Measurements from ENCODE around the gene SCYGR1.

The SCYGR1 gene

GRCh38 chr2:227363756-227364155 lies 24.0 kb downstream of the SCYGR1 start:
- H3K9ac ChIP-seq, result no peak overlapping the region
- no peak overlapping the region for H3K4me3 ChIP-seq
- no peaks in the 10 kb centered on the region for H4K20me1 ChIP-seq
- no peak for TF ChIP-seq Cebpa-rat (IDR thresholded peaks at IDR 0.05)
- no peak overlapping the region for H3K27ac ChIP-seq
- no peaks in the 10 kb centered on the region for H3K27me3 ChIP-seq
- H3K4me1 ChIP-seq, result peaks cover 15% of the 10 kb centered on the region
- H3K9me3 ChIP-seq, result no peaks in the 10 kb centered on the region
- H3K36me3 ChIP-seq, result peaks cover 23% of the 10 kb centered on the region
- H3K4me2 ChIP-seq, result peak overlapping the region; percentile 47; the same call in 1 of the 2 replicates

GRCh38 chr2:227360351-227360750 lies 27.4 kb downstream of the SCYGR1 start:
- no peak overlapping the region for H3K4me3 ChIP-seq
- peaks cover 57% of the 10 kb centered on the region for H3K36me3 ChIP-seq
- H4K20me1 ChIP-seq, result no peaks in the 10 kb centered on the region
- TF ChIP-seq Cebpa-rat (IDR thresholded peaks at IDR 0.05), result no peak
- no peaks in the 10 kb centered on the region for H3K9me3 ChIP-seq
- H3K27ac ChIP-seq, result no peak overlapping the region
- H3K4me2 ChIP-seq, result no peak overlapping the region
- H3K27me3 ChIP-seq, result no peaks in the 10 kb centered on the region
- no peak overlapping the region for H3K9ac ChIP-seq
- peaks cover 15% of the 10 kb centered on the region for H3K4me1 ChIP-seq

- TF ChIP-seq Cebpa-rat (IDR thresholded peaks at IDR 0.05), result no peak
Measured at GRCh38 chr2:227351639-227352038, 36.1 kb downstream of the SCYGR1 start.

GRCh38 chr2:227349989-227350612 lies 37.6 kb downstream of the SCYGR1 start:
- H3K27me3 ChIP-seq, result no peaks in the 10 kb centered on the region
- H4K20me1 ChIP-seq, result no peaks in the 10 kb centered on the region
- no peaks in the 10 kb centered on the region for H3K9me3 ChIP-seq
- H3K4me1 ChIP-seq, result no peaks in the 10 kb centered on the region
- H3K27ac ChIP-seq, result no peak overlapping the region
- TF ChIP-seq Cebpa-rat (IDR thresholded peaks at IDR 0.05), result no peak
- no peak overlapping the region for H3K4me2 ChIP-seq
- no peak overlapping the region for H3K9ac ChIP-seq
- H3K36me3 ChIP-seq, result peaks cover 60% of the 10 kb centered on the region
- no peak overlapping the region for H3K4me3 ChIP-seq

More at GRCh38 chr2:227351639-227352038, 36.1 kb downstream of the SCYGR1 start:
- no peak overlapping the region for H3K9ac ChIP-seq
- H3K27me3 ChIP-seq, result no peaks in the 10 kb centered on the region
- no peak overlapping the region for H3K27ac ChIP-seq
- H3K4me2 ChIP-seq, result no peak overlapping the region
- peaks cover 63% of the 10 kb centered on the region for H3K36me3 ChIP-seq
- H3K4me3 ChIP-seq, result no peak overlapping the region
- H3K4me1 ChIP-seq, result no peaks in the 10 kb centered on the region
- H4K20me1 ChIP-seq, result no peaks in the 10 kb centered on the region
- H3K9me3 ChIP-seq, result no peaks in the 10 kb centered on the region

GRCh38 chr2:227348324-227348723 lies 39.4 kb downstream of the SCYGR1 start:
- H3K9ac ChIP-seq, result no peak overlapping the region
- no peaks in the 10 kb centered on the region for H3K27me3 ChIP-seq
- H3K36me3 ChIP-seq, result peaks cover 61% of the 10 kb centered on the region
- no peak overlapping the region for H3K4me3 ChIP-seq
- H3K4me1 ChIP-seq, result no peaks in the 10 kb centered on the region
- no peak for TF ChIP-seq Cebpa-rat (IDR thresholded peaks at IDR 0.05)
- H3K4me2 ChIP-seq, result no peak overlapping the region
- H3K27ac ChIP-seq, result no peak overlapping the region
- H4K20me1 ChIP-seq, result no peaks in the 10 kb centered on the region
- H3K9me3 ChIP-seq, result no peaks in the 10 kb centered on the region

GRCh38 chr2:227347117-227347516 lies 40.6 kb downstream of the SCYGR1 start:
- H3K4me2 ChIP-seq, result no peak overlapping the region
- TF ChIP-seq Cebpa-rat (IDR thresholded peaks at IDR 0.05), result no peak
- H3K9ac ChIP-seq, result no peak overlapping the region
- H3K9me3 ChIP-seq, result no peaks in the 10 kb centered on the region
- no peak overlapping the region for H3K27ac ChIP-seq
- no peaks in the 10 kb centered on the region for H4K20me1 ChIP-seq
- no peak overlapping the region for H3K4me3 ChIP-seq
- H3K4me1 ChIP-seq, result no peaks in the 10 kb centered on the region
- no peaks in the 10 kb centered on the region for H3K27me3 ChIP-seq
- H3K36me3 ChIP-seq, result peaks cover 63% of the 10 kb centered on the region

GRCh38 chr2:227344231-227344630 lies 43.5 kb downstream of the SCYGR1 start:
- Histone ChIP-seq H3K4me2 (no peak overlapping the region), H3K27me3 (no peaks in the 10 kb centered on the region), H3K4me1 (no peaks in the 10 kb centered on the region), H3K36me3 (peaks cover 64% of the 10 kb centered on the region), H3K27ac (no peak overlapping the region), H3K9me3 (no peaks in the 10 kb centered on the region), H3K4me3 (no peak overlapping the region), H3K9ac (no peak overlapping the region), H4K20me1 (0 out of 2 replicates have a peak, but pooled peaks cover 4% of the 10 kb centered on the region)
- no peak for TF ChIP-seq Cebpa-rat (IDR thresholded peaks at IDR 0.05)

- no peaks in the 10 kb centered on the region for H3K27me3 ChIP-seq
- H3K4me1 ChIP-seq, result no peaks in the 10 kb centered on the region
- no peaks in the 10 kb centered on the region for H3K9me3 ChIP-seq
- H3K36me3 ChIP-seq, result peaks cover 69% of the 10 kb centered on the region
- H3K4me3 ChIP-seq, result no peak overlapping the region
- no peak overlapping the region for H3K27ac ChIP-seq
- H4K20me1 ChIP-seq, result 0 out of 2 replicates have a peak, but pooled peaks cover 6% of the 10 kb centered on the region
- no peak overlapping the region for H3K9ac ChIP-seq
- no peak overlapping the region for H3K4me2 ChIP-seq
- TF ChIP-seq Cebpa-rat (IDR thresholded peaks at IDR 0.05), result no peak
Measured at GRCh38 chr2:227341553-227341952, 46.2 kb downstream of the SCYGR1 start.

- Histone ChIP-seq H4K20me1 (0 out of 2 replicates have a peak, but pooled peaks cover 6% of the 10 kb centered on the region), H3K27me3 (no peaks in the 10 kb centered on the region), H3K4me1 (no peaks in the 10 kb centered on the region), H3K27ac (no peak overlapping the region), H3K9ac (no peak overlapping the region), H3K4me3 (no peak overlapping the region), H3K36me3 (peaks cover 71% of the 10 kb centered on the region), H3K4me2 (no peak overlapping the region), H3K9me3 (no peaks in the 10 kb centered on the region)
- TF ChIP-seq Cebpa-rat (IDR thresholded peaks at IDR 0.05), result no peak
Measured at GRCh38 chr2:227340106-227340505, 47.6 kb downstream of the SCYGR1 start.

- peaks cover 81% of the 10 kb centered on the region for H3K36me3 ChIP-seq
- H3K9ac ChIP-seq, result no peak overlapping the region
- no peaks in the 10 kb centered on the region for H3K27me3 ChIP-seq
- no peak overlapping the region for H3K4me2 ChIP-seq
- H3K9me3 ChIP-seq, result no peaks in the 10 kb centered on the region
- no peak overlapping the region for H3K27ac ChIP-seq
- H3K4me1 ChIP-seq, result no peaks in the 10 kb centered on the region
- no peak overlapping the region for H3K4me3 ChIP-seq
- TF ChIP-seq Cebpa-rat (IDR thresholded peaks at IDR 0.05), result no peak
- H4K20me1 ChIP-seq, result 0 out of 2 replicates have a peak, but pooled peaks cover 6% of the 10 kb centered on the region
Measured at GRCh38 chr2:227339098-227339599, 48.6 kb downstream of the SCYGR1 start.
